Measurements from ENCODE around the gene PPP2CA.
"Not testable (repeated sequence)": the region's sequence is repeated elsewhere in the genome, so short reads cannot be mapped to it uniquely, and the experiment has no call there.

Gene PPP2CA

GRCh38 chr5:134225780-134226440, at the start of gene PPP2CA:
Gene PPP2CA (minus strand): TSS chr5:134226073. CDS start chr5:134225861, 212 bp downstream.
- DNase-seq, result peak; percentile 81

- no peak for DNase-seq
Observed at GRCh38 chr5:134273642-134274395, 47.9 kb upstream of the PPP2CA start.

GRCh38 chr5:134271059-134271458, 45.2 kb upstream of the PPP2CA start:
- no peak for DNase-seq

- no peak for DNase-seq
Observed at GRCh38 chr5:134268919-134269318, 43.0 kb upstream of the PPP2CA start.

- no peak for DNase-seq
Observed at GRCh38 chr5:134268019-134268601, 42.2 kb upstream of the PPP2CA start.

- no peak for DNase-seq
Observed at GRCh38 chr5:134267366-134268018, 41.6 kb upstream of the PPP2CA start.

GRCh38 chr5:134263801-134264200, 37.9 kb upstream of the PPP2CA start:
- DNase-seq, result no peak

GRCh38 chr5:134262629-134263028, 36.8 kb upstream of the PPP2CA start:
- DNase-seq, result not testable (repeated sequence)

GRCh38 chr5:134258896-134259295, 33.0 kb upstream of the PPP2CA start:
- DNase-seq, result no peak

- no peak for DNase-seq
Observed at GRCh38 chr5:134257176-134257575, 31.3 kb upstream of the PPP2CA start.

- DNase-seq, result no peak
Observed at GRCh38 chr5:134255418-134256150, 29.7 kb upstream of the PPP2CA start.

- DNase-seq, result not testable (repeated sequence)
Observed at GRCh38 chr5:134253368-134254153, 27.7 kb upstream of the PPP2CA start.

- DNase-seq, result no peak
Observed at GRCh38 chr5:134252671-134253070, 26.8 kb upstream of the PPP2CA start.

- no peak for DNase-seq
Observed at GRCh38 chr5:134250949-134251348, 25.1 kb upstream of the PPP2CA start.

GRCh38 chr5:134249469-134250379, 23.9 kb upstream of the PPP2CA start:
- DNase-seq, result no peak

GRCh38 chr5:134248256-134248655, 22.4 kb upstream of the PPP2CA start:
- no peak for DNase-seq

- no peak for DNase-seq
Observed at GRCh38 chr5:134247428-134248224, 21.8 kb upstream of the PPP2CA start.

GRCh38 chr5:134246771-134247427, 21.0 kb upstream of the PPP2CA start:
- no peak for DNase-seq

- DNase-seq, result no peak
Observed at GRCh38 chr5:134245692-134246091, 19.8 kb upstream of the PPP2CA start.
